Hepatocyte (in vitro differentiated cells): ENCODE results near the gene SRGAP2C.
"Not testable (repeated sequence)": the region's sequence is repeated elsewhere in the genome, so short reads cannot be mapped to it uniquely, and the experiment has no call there.

Experiments used
- EZH2 ChIP-seq: fragments of 200-600 bp; sonication (generic); IDR thresholded peaks from 2 replicates; pipeline ENCODE4 v1.6.1; 2016; ENCODE audit warnings: antibody characterized with exemption, mild to moderate bottlenecking, borderline replicate concordance
- EZH2phosphoT487 ChIP-seq: fragments of 200-600 bp; sonication (generic); IDR thresholded peaks from one replicate; pipeline ENCODE4 v1.6.1; 2018; ENCODE audit warnings: antibody characterized with exemption, mild to moderate bottlenecking, low read depth, moderate library complexity; ENCODE audit not compliant: unreplicated experiment, severe bottlenecking

DNA sequence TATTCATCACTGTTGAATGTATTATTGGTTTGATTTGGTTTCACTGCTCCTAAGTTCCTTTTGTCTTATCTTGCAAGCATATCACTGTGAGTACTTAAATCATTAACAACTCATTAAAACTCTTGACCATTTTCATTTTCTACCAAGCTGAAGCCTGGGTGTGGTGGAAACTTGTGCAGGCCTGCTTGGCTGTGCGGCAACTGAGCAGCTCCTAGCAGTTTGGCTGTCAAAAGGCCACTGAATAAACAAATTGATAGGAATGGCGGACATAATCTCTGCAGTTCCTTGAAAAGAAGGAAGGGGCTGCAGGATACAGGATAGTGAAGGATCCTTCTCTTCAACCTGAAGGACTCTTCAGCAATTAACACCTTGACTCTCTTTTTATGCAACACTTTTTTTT is 26.0 kb downstream of the SRGAP2C start:
- not testable (repeated sequence) for TF ChIP-seq EZH2phosphoT487, EZH2
